Activated CD4-positive, alpha-beta T cell treated with anti-CD3 and anti-CD28 coated beads, Interleukin-2, Interleukin-6, amounts not matched to agents 100 ng/mL and 50 ng/mL, durations not matched to agents 16 hours and 8 hours (primary cell): ENCODE measurements around the gene MED13.
"Not testable (repeated sequence)": the region's sequence is repeated elsewhere in the genome, so short reads cannot be mapped to it uniquely, and the experiment has no call there.

Experiments
- DNase-seq: peaks from one replicate; pipeline ENCODE4 v3.0.0-alpha.2; 2020

The MED13 gene

GRCh38 chr17:61904094-61904710 lies 160.9 kb downstream of the MED13 start:
- DNase-seq = peak; percentile 51

DNA sequence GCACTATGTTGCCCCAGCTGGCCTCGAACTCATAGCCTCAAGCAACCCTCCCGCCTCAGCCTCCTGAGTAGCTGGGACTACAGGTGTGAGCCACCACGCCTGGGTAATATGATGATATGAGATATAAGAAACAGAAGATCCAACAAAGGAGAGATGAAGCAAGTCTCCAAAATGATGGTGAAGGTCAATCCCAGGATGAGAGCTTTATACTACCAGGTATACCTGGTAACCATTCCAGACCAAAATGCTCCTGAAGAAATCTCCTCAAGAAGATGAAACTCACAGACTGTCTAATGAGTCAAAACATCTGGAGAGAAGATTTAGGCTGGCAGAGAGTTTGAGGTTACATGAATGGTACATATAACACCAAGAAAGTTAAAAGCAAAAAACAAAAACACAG lies 161.8 kb downstream of the MED13 start:
- DNase-seq = no peak

DNA sequence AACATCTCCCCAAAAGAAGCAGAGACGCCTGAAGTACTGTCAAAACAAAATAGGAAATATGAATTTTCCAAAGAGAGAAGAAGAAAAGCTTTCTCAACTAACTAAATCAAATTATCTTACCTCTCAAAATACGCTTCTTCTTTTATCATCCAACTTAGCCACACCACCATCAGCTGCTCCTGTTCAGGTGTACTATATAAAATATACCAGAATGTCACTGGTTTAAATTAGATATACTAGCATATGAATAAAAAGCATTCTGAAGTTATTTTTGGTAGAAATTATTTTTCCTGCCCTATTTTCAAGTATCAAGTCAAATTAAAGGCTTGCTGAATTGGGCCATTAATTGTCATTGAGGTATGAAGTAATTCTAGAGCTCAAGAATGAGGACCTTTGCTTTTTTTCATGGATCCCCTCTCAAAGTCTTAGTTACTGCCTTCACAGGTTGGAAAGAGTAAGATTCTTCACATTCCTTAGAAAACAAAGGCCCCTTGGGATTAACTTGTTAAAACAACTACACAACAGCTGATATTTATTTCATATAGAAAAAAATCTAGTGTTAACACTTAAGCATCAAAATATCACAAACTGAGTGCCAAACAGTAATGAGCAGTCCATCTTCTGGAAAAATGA lies 167.4 kb downstream of the MED13 start:
- no peak for DNase-seq

- DNase-seq = no peak
Observed at GRCh38 chr17:61895391-61895790, 169.7 kb downstream of the MED13 start.

- not testable (repeated sequence) for DNase-seq
Observed at GRCh38 chr17:61894310-61894709, 170.8 kb downstream of the MED13 start.
